Tibial nerve (tissue), 4 donors: Measurements from ENCODE around the gene IGLL5. TPM values are rescaled to one million over a fixed set of nuclear protein-coding genes. Genes with fewer than 3 reads are reported as not detected.
"Not testable (repeated sequence)": the region's sequence is repeated elsewhere in the genome, so short reads cannot be mapped to it uniquely, and the experiment has no call there.

Experiments
- DNase-seq, 2 donors: peaks; one replicate each; pipeline ENCODE4 v3.0.0-alpha.2; 2019; ENCODE audit warnings: low spot score in 2 of 2
- H3K27ac ChIP-seq, 4 donors: fragments of 200-600 bp; sonication (generic) in 3 of 4; one replicate each; pipeline ENCODE4 v1.5.1; 2017 to 2019; ENCODE audit warnings: mild to moderate bottlenecking in 1 of 4
- H3K27me3 ChIP-seq, 2 donors: fragments of 200-600 bp; sonication (generic) in 1 of 2; one replicate each; pipeline versions ENCODE4 v1.5.1 to v1.6.0; 2017 to 2019
- H3K36me3 ChIP-seq, 3 donors: fragments of 200-600 bp; sonication (generic); one replicate each; pipeline ENCODE4 v1.5.1; 2018 to 2019
- H3K4me1 ChIP-seq, 4 donors: fragments of 200-600 bp; sonication (generic) in 3 of 4; one replicate each; pipeline ENCODE4 v1.5.1; 2017 to 2019
- H3K4me3 ChIP-seq, 4 donors: fragments of 200-600 bp; sonication (generic) in 3 of 4; one replicate each; pipeline ENCODE4 v1.5.1; 2017 to 2019; ENCODE audit warnings: mild to moderate bottlenecking in 1 of 4, moderate library complexity in 1 of 4
- H3K9me3 ChIP-seq, 4 donors: fragments of 200-600 bp; sonication (generic) in 3 of 4; one replicate each; pipeline ENCODE4 v1.5.1; 2017 to 2019
- EP300 ChIP-seq, 2 donors: sonication (generic); formaldehyde crosslinking; IDR thresholded peaks; one replicate each; pipeline ENCODE4 v1.6.1; 2017; ENCODE audit warnings: antibody characterized with exemption in 2 of 2, mild to moderate bottlenecking in 1 of 2
- POLR2A ChIP-seq, 2 donors: fragments of 450-650 bp; IDR thresholded peaks; one replicate each; pipeline ENCODE4 v1.6.1; 2017; ENCODE audit warnings: antibody characterized with exemption in 2 of 2, mild to moderate bottlenecking in 2 of 2, moderate library complexity in 2 of 2
- WGBS, 2 donors: methylation state at CpG; one replicate each; pipeline ENCODE4 v1.1.5; 2018; 5-methylcytosine and 5-hydroxymethylcytosine counted together
- total RNA-seq, 4 donors: library from RNA; depleted of rRNA; stranded (reverse); fragments of >200 nt; gene quantifications; one replicate each; pipeline ENCODE4 v1.1.0, GENCODE V29; 2016
- TF ChIP-seq, protein P1 (sequence below), 5 experiments: fragments of 200-600 bp in 3 of 5; fragments of 450-650 bp in 2 of 5; sonication (generic) in 3 of 5; IDR thresholded peaks; one replicate each; pipeline ENCODE4 v1.5.1; 2016 to 2019; ENCODE audit warnings: antibody characterized with exemption in 5 of 5, mild to moderate bottlenecking in 3 of 5, moderate library complexity in 2 of 5

Gene IGLL5
- total RNA-seq, 4 donors from 2014 or later: 0.66 to 2.7 (median 2.1) TPM; not detected in 1

DNA sequence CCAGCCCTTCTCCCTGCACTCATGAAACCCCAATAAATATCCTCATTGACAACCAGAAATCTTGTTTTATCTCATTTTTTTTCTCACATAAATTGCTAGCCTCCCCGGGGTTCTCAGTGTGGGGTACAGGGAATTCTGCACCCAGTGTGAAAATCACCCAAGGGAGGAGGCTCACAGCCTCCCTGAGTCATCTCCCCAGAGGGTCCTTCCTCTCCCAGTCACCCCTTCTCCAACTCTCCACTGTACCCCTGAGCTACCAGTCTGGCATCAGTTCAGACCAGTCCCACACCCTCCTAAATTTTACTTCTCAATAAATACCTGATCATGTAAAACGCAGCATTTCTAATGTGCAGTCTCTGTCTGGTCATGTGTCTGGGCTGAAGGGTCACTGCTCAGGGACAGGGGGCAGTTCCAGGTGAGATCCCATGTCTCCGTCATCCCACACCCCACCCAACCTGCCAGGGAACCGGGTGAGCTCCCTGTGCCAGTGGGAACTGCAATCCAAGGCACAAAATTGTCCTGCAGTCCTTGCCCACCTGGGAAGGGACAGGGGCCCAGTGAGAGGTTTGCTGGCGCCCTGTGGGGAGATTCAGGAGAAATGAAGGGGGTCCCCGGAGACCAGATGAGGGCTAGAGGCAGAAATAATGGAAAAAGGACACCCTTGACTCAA is 8.3 kb downstream of the IGLL5 start:
- no peak overlapping the region for H3K27ac ChIP-seq
- H3K4me3 ChIP-seq: no peak overlapping the region
- H3K4me1 ChIP-seq: no peaks in the 10 kb centered on the region
- 79 to 84% methylated on average over 6 of the region's 6 CpGs for WGBS, 2 donors
- peaks cover 0 to 4% of the 10 kb centered on the region in 2 donors for H3K27me3 ChIP-seq
- TF ChIP-seq POLR2A (IDR thresholded peaks at IDR 0.05) (no peak), EP300 (IDR thresholded peaks at IDR 0.05) (no peak)
- TF ChIP-seq, protein P1, sequence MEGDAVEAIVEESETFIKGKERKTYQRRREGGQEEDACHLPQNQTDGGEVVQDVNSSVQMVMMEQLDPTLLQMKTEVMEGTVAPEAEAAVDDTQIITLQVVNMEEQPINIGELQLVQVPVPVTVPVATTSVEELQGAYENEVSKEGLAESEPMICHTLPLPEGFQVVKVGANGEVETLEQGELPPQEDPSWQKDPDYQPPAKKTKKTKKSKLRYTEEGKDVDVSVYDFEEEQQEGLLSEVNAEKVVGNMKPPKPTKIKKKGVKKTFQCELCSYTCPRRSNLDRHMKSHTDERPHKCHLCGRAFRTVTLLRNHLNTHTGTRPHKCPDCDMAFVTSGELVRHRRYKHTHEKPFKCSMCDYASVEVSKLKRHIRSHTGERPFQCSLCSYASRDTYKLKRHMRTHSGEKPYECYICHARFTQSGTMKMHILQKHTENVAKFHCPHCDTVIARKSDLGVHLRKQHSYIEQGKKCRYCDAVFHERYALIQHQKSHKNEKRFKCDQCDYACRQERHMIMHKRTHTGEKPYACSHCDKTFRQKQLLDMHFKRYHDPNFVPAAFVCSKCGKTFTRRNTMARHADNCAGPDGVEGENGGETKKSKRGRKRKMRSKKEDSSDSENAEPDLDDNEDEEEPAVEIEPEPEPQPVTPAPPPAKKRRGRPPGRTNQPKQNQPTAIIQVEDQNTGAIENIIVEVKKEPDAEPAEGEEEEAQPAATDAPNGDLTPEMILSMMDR (IDR thresholded peaks at IDR 0.05): no peak
- DNase-seq: no peak
- H3K36me3 ChIP-seq: no peaks in the 10 kb centered on the region
- H3K9me3 ChIP-seq: no peaks in the 10 kb centered on the region

- DNase-seq: no peak
- 82 to 85% methylated on average over 3 of the region's 3 CpGs for WGBS, 2 donors
These were observed 9.0 kb downstream of the IGLL5 start for GRCh38 chr22:22896601-22897000.

DNA sequence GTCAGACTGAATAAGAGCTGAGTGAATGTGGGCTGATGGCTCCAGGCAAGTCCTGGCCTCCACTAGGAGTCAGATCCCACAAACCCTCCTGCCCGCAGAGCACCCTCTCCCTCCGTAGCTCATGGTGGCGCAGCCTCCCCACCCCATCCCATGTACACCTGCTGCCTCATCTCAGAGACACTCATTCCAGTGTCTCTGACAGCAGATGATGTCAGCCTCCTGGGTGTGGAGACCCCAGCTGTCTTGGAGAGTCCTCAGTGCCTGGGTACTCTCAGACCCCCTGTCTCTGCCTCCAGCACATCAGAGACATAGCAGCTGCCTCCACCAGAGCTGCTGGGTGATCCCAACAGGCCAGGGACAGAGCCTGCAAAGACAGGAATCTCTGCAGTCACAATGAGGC is 9.5 kb downstream of the IGLL5 start:
- Histone ChIP-seq H3K4me3 (no peak overlapping the region), H3K27ac (no peak overlapping the region), H3K27me3 (peaks cover 0 to 4% of the 10 kb centered on the region in 2 donors), H3K4me1 (no peaks in the 10 kb centered on the region), H3K36me3 (no peaks in the 10 kb centered on the region), H3K9me3 (no peaks in the 10 kb centered on the region)
- TF ChIP-seq EP300 (IDR thresholded peaks at IDR 0.05) (no peak), POLR2A (IDR thresholded peaks at IDR 0.05) (no peak)
- TF ChIP-seq, protein P1 (IDR thresholded peaks at IDR 0.05): no peak
- WGBS, 2 donors: 87 to 90% methylated on average over 3 of the region's 3 CpGs
- DNase-seq: no peak

More at GRCh38 chr22:22896601-22897000, 9.0 kb downstream of the IGLL5 start:
- Histone ChIP-seq H3K27ac (no peak overlapping the region), H3K27me3 (peaks cover 0 to 4% of the 10 kb centered on the region in 2 donors), H3K4me3 (no peak overlapping the region), H3K9me3 (no peaks in the 10 kb centered on the region), H3K36me3 (no peaks in the 10 kb centered on the region), H3K4me1 (no peaks in the 10 kb centered on the region)
- no peak for TF ChIP-seq POLR2A (IDR thresholded peaks at IDR 0.05)
- TF ChIP-seq, protein P1 (IDR thresholded peaks at IDR 0.05): no peak
- TF ChIP-seq EP300 (IDR thresholded peaks at IDR 0.05): no peak

GRCh38 chr22:22897947-22898346 is 10.3 kb downstream of the IGLL5 start:
- no peaks in the 10 kb centered on the region for H3K9me3 ChIP-seq
- H3K4me3 ChIP-seq: no peak overlapping the region
- H3K36me3 ChIP-seq: no peaks in the 10 kb centered on the region
- no peaks in the 10 kb centered on the region for H3K4me1 ChIP-seq
- TF ChIP-seq EP300 (IDR thresholded peaks at IDR 0.05) (no peak), POLR2A (IDR thresholded peaks at IDR 0.05) (no peak)
- TF ChIP-seq, protein P1 (IDR thresholded peaks at IDR 0.05): no peak
- no peak overlapping the region for H3K27ac ChIP-seq
- peaks cover 0 to 4% of the 10 kb centered on the region in 2 donors for H3K27me3 ChIP-seq
- 66 to 71% methylated on average over 5 of the region's 5 CpGs for WGBS, 2 donors
- no peak for DNase-seq

DNA sequence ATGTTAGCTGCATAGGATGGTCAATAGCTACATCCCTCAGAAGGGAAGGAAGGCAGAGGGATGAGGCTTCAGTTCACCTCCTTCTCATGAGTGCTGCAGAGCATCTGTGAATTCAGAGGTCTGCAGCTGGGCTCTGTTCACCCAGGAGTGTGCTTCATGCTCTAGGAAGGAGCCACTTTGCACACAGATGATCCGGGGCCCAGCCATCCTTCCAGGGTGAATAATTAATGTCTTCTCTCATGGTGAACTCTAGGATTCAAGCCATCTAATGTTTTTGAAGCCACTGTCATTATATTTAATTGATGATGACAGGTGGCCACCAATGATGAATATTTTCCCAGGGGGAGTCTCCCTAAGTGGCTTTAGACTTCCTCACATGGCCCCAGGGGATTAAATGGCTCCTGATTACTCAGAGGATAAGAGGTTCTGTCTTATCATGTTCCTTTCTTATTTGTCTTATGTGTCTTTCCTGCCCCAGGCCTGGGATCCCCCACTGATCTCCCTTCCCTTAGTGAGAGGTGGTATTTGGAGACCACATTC is 10.9 kb downstream of the IGLL5 start:
- not testable (repeated sequence) for H3K36me3 ChIP-seq, H3K4me1 ChIP-seq, DNase-seq, H3K27ac ChIP-seq, H3K4me3 ChIP-seq, H3K9me3 ChIP-seq, H3K27me3 ChIP-seq
- WGBS, 2 donors: 47 to 86% methylated on average over 1 of the region's 1 CpG

DNA sequence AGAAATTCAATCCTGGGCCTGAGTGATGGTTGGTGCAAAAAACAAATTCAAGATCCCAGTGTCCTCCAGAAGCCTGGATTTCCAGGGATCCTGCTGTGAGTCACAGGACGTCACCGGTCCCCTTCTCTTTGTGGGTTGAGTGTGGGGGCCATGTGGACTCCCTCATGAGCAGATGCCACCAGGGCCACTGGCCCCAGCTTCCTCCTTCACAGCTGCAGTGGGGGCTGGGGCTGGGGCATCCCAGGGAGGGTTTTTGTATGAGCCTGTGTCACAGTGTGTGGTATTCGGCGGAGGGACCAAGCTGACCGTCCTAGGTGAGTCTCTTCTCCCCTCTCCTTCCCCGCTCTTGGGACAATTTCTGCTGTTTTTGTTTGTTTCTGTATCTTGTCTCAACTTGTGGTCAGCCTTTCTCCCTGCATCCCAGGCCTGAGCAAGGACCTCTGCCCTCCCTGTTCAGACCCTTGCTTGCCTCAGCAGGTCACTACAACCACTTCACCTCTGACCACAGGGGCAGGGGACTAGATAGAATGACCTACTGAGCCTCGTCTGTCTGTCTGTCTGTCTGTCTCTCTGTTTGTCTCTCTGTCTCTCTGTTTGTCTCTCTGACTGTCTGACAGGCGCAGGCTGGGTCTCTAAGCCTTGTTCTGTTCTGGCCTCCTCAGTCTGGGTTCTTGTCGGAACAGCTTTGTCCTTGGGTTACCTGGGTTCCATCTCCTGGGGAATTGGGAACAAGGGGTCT is 11.9 kb downstream of the IGLL5 start:
- H3K9me3 ChIP-seq, H3K36me3 ChIP-seq, DNase-seq, H3K4me1 ChIP-seq, H3K27me3 ChIP-seq, H3K27ac ChIP-seq, H3K4me3 ChIP-seq: not testable (repeated sequence)
- WGBS, 2 donors: 77 to 80% methylated on average over 9 of the region's 9 CpGs

GRCh38 chr22:22900527-22901205 is 13.1 kb downstream of the IGLL5 start:
- 79 to 86% methylated on average over 4 to 5 of the region's 16 CpGs for WGBS, 2 donors
- H3K36me3 ChIP-seq, H3K4me3 ChIP-seq, H3K27ac ChIP-seq, H3K27me3 ChIP-seq, H3K4me1 ChIP-seq, H3K9me3 ChIP-seq, DNase-seq: not testable (repeated sequence)
